Large intestine (tissue), 3 donors: Measurements from ENCODE around the gene MNT. TPM values are rescaled to one million over a fixed set of nuclear protein-coding genes. Genes with fewer than 3 reads are reported as not detected.

ENCODE experiments used
- DNase-seq, 2 donors: peaks; one replicate each; pipeline versions ENCODE4 v3.0.0 to v3.0.0-alpha.2; 2013
- H3K27ac ChIP-seq: one replicate; pipeline ENCODE4 v1.5.1; 2013; ENCODE audit warnings: low read length
- H3K27me3 ChIP-seq: 2 replicates; pipeline ENCODE4 v1.6.1; 2013; ENCODE audit warnings: low read length; ENCODE audit not compliant: control insufficient read depth, insufficient read depth
- H3K36me3 ChIP-seq: 2 replicates; pipeline ENCODE4 v1.6.1; 2013; ENCODE audit warnings: low read length; ENCODE audit not compliant: control insufficient read depth, insufficient read depth
- H3K4me1 ChIP-seq: one replicate; pipeline ENCODE4 v1.6.1; 2013; ENCODE audit warnings: low read length; ENCODE audit not compliant: control insufficient read depth, insufficient read depth
- H3K4me3 ChIP-seq: one replicate; pipeline ENCODE4 v1.5.1; 2013; ENCODE audit warnings: low read length
- H3K9me3 ChIP-seq: one replicate; pipeline ENCODE4 v1.6.1; 2013; ENCODE audit warnings: mild to moderate bottlenecking, low read depth, low read length, moderate library complexity; ENCODE audit not compliant: control insufficient read depth
- WGBS: methylation state at CpG from one replicate; pipeline ENCODE4 v1.1.5; 2013; ENCODE audit warnings: low lambda C conversion rate; ENCODE audit not compliant: insufficient coverage; 5-methylcytosine and 5-hydroxymethylcytosine counted together
- polyA plus RNA-seq: library from polyadenylated mRNA; unstranded; fragments of 120-200 nt; gene quantifications from one replicate; pipeline ENCODE4 v1.2.1, GENCODE V29; 2013

MNT gene
- polyA plus RNA-seq, 1 donor = 20.3 TPM

GRCh38 chr17:2438823-2439222 is 38.0 kb upstream of the MNT start:
- Histone ChIP-seq H3K4me3 (no peak overlapping the region), H3K27ac (no peak overlapping the region), H3K9me3 (no peaks in the 10 kb centered on the region), H3K36me3 (peaks cover 53% of the 10 kb centered on the region), H3K4me1 (peaks cover 7% of the 10 kb centered on the region), H3K27me3 (no peaks in the 10 kb centered on the region)
- WGBS = no CpG with 5 or more reads among the region's 6 CpGs
- DNase-seq = no peak

- DNase-seq = no peak
- no peaks in the 10 kb centered on the region for H3K9me3 ChIP-seq
- no peak overlapping the region for H3K4me3 ChIP-seq
- H3K36me3 ChIP-seq = peaks cover 62% of the 10 kb centered on the region
- H3K27ac ChIP-seq = no peak overlapping the region
- H3K27me3 ChIP-seq = no peaks in the 10 kb centered on the region
- H3K4me1 ChIP-seq = no peaks in the 10 kb centered on the region
- 100% methylated on average over 1 of the region's 5 CpGs for WGBS
Observed at GRCh38 chr17:2436316-2436905, 35.6 kb upstream of the MNT start.

GRCh38 chr17:2435862-2436261 is 35.0 kb upstream of the MNT start:
- H3K27ac ChIP-seq = no peak overlapping the region

GRCh38 chr17:2435181-2435741 is 34.4 kb upstream of the MNT start:
- no CpG with 5 or more reads among the region's 9 CpGs for WGBS
- no peaks in the 10 kb centered on the region for H3K9me3 ChIP-seq
- DNase-seq = no peak
- H3K36me3 ChIP-seq = peaks cover 56% of the 10 kb centered on the region
- H3K4me1 ChIP-seq = no peaks in the 10 kb centered on the region
- no peaks in the 10 kb centered on the region for H3K27me3 ChIP-seq
- H3K27ac ChIP-seq = no peak overlapping the region
- no peak overlapping the region for H3K4me3 ChIP-seq

More at GRCh38 chr17:2435862-2436261, 35.0 kb upstream of the MNT start:
- Histone ChIP-seq H3K4me3 (no peak overlapping the region), H3K36me3 (peaks cover 58% of the 10 kb centered on the region), H3K9me3 (no peaks in the 10 kb centered on the region), H3K27me3 (no peaks in the 10 kb centered on the region), H3K4me1 (no peaks in the 10 kb centered on the region)
- DNase-seq = no peak
- WGBS = 100% methylated on average over 1 of the region's 9 CpGs

- H3K9me3 ChIP-seq = no peaks in the 10 kb centered on the region
- H3K27ac ChIP-seq = no peak overlapping the region
- H3K36me3 ChIP-seq = peaks cover 44% of the 10 kb centered on the region
- 90% methylated on average over 2 of the region's 11 CpGs for whole genome bisulfite sequencing
- H3K4me1 ChIP-seq = no peaks in the 10 kb centered on the region
- H3K27me3 ChIP-seq = no peaks in the 10 kb centered on the region
- no peak overlapping the region for H3K4me3 ChIP-seq
- no peak for DNase-seq
Observed at GRCh38 chr17:2433696-2434095, 32.8 kb upstream of the MNT start.

GRCh38 chr17:2427910-2428309 is 27.1 kb upstream of the MNT start:
- H3K36me3 ChIP-seq = peaks cover 14% of the 10 kb centered on the region
- no peaks in the 10 kb centered on the region for H3K27me3 ChIP-seq
- no peaks in the 10 kb centered on the region for H3K4me1 ChIP-seq
- no peak overlapping the region for H3K4me3 ChIP-seq
- no peak for DNase-seq
- H3K27ac ChIP-seq = no peak overlapping the region
- H3K9me3 ChIP-seq = no peaks in the 10 kb centered on the region
- no CpG with 5 or more reads among the region's 1 CpG for WGBS

GRCh38 chr17:2427215-2427614 is 26.4 kb upstream of the MNT start:
- H3K27me3 ChIP-seq = no peaks in the 10 kb centered on the region

GRCh38 chr17:2423271-2423670 is 22.4 kb upstream of the MNT start:
- Histone ChIP-seq H3K9me3 (no peaks in the 10 kb centered on the region), H3K27me3 (no peaks in the 10 kb centered on the region), H3K27ac (no peak overlapping the region), H3K4me3 (no peak overlapping the region), H3K36me3 (peaks cover 41% of the 10 kb centered on the region), H3K4me1 (no peaks in the 10 kb centered on the region)
- DNase-seq = no peak
- no CpG with 5 or more reads among the region's 6 CpGs for WGBS

More at GRCh38 chr17:2427215-2427614, 26.4 kb upstream of the MNT start:
- Histone ChIP-seq H3K27ac (no peak overlapping the region), H3K4me1 (no peaks in the 10 kb centered on the region), H3K9me3 (no peaks in the 10 kb centered on the region), H3K4me3 (no peak overlapping the region), H3K36me3 (peaks cover 12% of the 10 kb centered on the region)
- DNase-seq = no peak
- WGBS = 100% methylated on average over 2 of the region's 2 CpGs

GRCh38 chr17:2421315-2422147 is 20.7 kb upstream of the MNT start:
- H3K4me1 ChIP-seq = no peaks in the 10 kb centered on the region
- H3K4me3 ChIP-seq = no peak overlapping the region
- no peak overlapping the region for H3K27ac ChIP-seq
- 78% methylated on average over 3 of the region's 27 CpGs for WGBS
- no peaks in the 10 kb centered on the region for H3K27me3 ChIP-seq
- peaks cover 45% of the 10 kb centered on the region for H3K36me3 ChIP-seq
- no peak for DNase-seq
- H3K9me3 ChIP-seq = no peaks in the 10 kb centered on the region

- DNase-seq = no peak
- no peaks in the 10 kb centered on the region for H3K27me3 ChIP-seq
- H3K36me3 ChIP-seq = peaks cover 39% of the 10 kb centered on the region
- no peaks in the 10 kb centered on the region for H3K4me1 ChIP-seq
- H3K9me3 ChIP-seq = no peaks in the 10 kb centered on the region
- H3K4me3 ChIP-seq = no peak overlapping the region
- 75% methylated on average over 2 of the region's 12 CpGs for WGBS
- H3K27ac ChIP-seq = no peak overlapping the region
Observed at GRCh38 chr17:2420176-2420575, 19.3 kb upstream of the MNT start.
